Stimulated activated CD4-positive, alpha-beta T cell treated with anti-CD3 and anti-CD28 coated beads, Interleukin-4, amount 100 ng/mL, for 1 hour (primary cell): Measurements from ENCODE around the gene PPP3R1.
A peak's percentile ranks its signal among the peaks of the same experiment; 100 is the strongest.

Experiments
- DNase-seq: peaks from one replicate; pipeline ENCODE4 v3.0.0-alpha.2; 2020

Gene PPP3R1

GRCh38 chr2:68230241-68231060, 21.9 kb downstream of the PPP3R1 start:
- DNase-seq = no peak

- no peak for DNase-seq
Measured at GRCh38 chr2:68226794-68227193, 25.5 kb downstream of the PPP3R1 start.

GRCh38 chr2:68225119-68225632, 27.2 kb downstream of the PPP3R1 start:
- DNase-seq = no peak

GRCh38 chr2:68223419-68223818, 28.9 kb downstream of the PPP3R1 start:
- DNase-seq = no peak

- no peak for DNase-seq
Measured at GRCh38 chr2:68222287-68222686, 30.0 kb downstream of the PPP3R1 start.

GRCh38 chr2:68218343-68218901, 33.9 kb downstream of the PPP3R1 start:
- no peak for DNase-seq

GRCh38 chr2:68217729-68218128, 34.6 kb downstream of the PPP3R1 start:
- no peak for DNase-seq

GRCh38 chr2:68216454-68217310, 35.6 kb downstream of the PPP3R1 start:
- no peak for DNase-seq

GRCh38 chr2:68214381-68214780, 38.0 kb downstream of the PPP3R1 start:
- DNase-seq = no peak

- DNase-seq = no peak
Measured at GRCh38 chr2:68206793-68207192, 45.5 kb downstream of the PPP3R1 start.

GRCh38 chr2:68203587-68203986, 48.7 kb downstream of the PPP3R1 start:
- no peak for DNase-seq

- DNase-seq = no peak
Measured at GRCh38 chr2:68200157-68200787, 52.1 kb downstream of the PPP3R1 start.

- DNase-seq = peak; percentile 8
Measured at GRCh38 chr2:68196120-68196716, 56.1 kb downstream of the PPP3R1 start.

GRCh38 chr2:68195096-68195495, 57.2 kb downstream of the PPP3R1 start:
- DNase-seq = no peak

GRCh38 chr2:68193787-68194372, 58.5 kb downstream of the PPP3R1 start:
- DNase-seq = no peak

- DNase-seq = no peak
Measured at GRCh38 chr2:68193144-68193543, 59.2 kb downstream of the PPP3R1 start.

GRCh38 chr2:68190991-68191731, 61.2 kb downstream of the PPP3R1 start:
- no peak for DNase-seq

- DNase-seq = no peak
Measured at GRCh38 chr2:68189991-68190784, 62.1 kb downstream of the PPP3R1 start.

- no peak for DNase-seq
Measured at GRCh38 chr2:68188831-68189230, 63.5 kb downstream of the PPP3R1 start.

- DNase-seq = no peak
Measured at GRCh38 chr2:68187329-68187728, 65.0 kb downstream of the PPP3R1 start.
